SK-N-MC (cell line): ENCODE measurements around the gene AP3B1.

Experiments used
- DNase-seq: peaks from one replicate; pipeline ENCODE4 v3.0.0-alpha.2; 2011; ENCODE audit warnings: low read depth, low spot score
- H3K27ac ChIP-seq: fragments of 200-600 bp; sonication (generic); 2 replicates; pipeline ENCODE4 v1.5.1; 2016; ENCODE audit warnings: mixed run types
- H3K36me3 ChIP-seq: fragments of 200-600 bp; sonication (generic); 2 replicates; pipeline ENCODE4 v1.6.1; 2017; ENCODE audit warnings: antibody characterized with exemption, low read length, mixed read lengths; ENCODE audit not compliant: insufficient read depth
- H3K4me3 ChIP-seq: fragments of 200-600 bp; sonication (generic); 2 replicates; pipeline ENCODE4 v1.5.1; 2016
- H3K9ac ChIP-seq: fragments of 200-600 bp; sonication (generic); 2 replicates; pipeline ENCODE4 v1.8.0; 2017; ENCODE audit warnings: mixed run types, mixed read lengths; ENCODE audit not compliant: insufficient read length
- H3K9me3 ChIP-seq: fragments of 200-600 bp; sonication (generic); 2 replicates; pipeline ENCODE4 v1.6.1; 2017; ENCODE audit warnings: low read depth, mild to moderate bottlenecking, antibody characterized with exemption, low read length, moderate library complexity, mixed read lengths
- EZH2 ChIP-seq: fragments of 200-600 bp; sonication (generic); IDR thresholded peaks from one replicate; pipeline ENCODE4 v1.6.1; 2017; ENCODE audit warnings: antibody characterized with exemption
- FOXP2 ChIP-seq: optimal IDR thresholded peaks from 2 replicates; pipeline ENCODE3; 2011; ENCODE audit warnings: mild to moderate bottlenecking, moderate library complexity; ENCODE audit not compliant: insufficient read depth; ENCODE audit errors: extremely low read length, control extremely low read depth
- POLR2AphosphoS5 ChIP-seq: IDR thresholded peaks from 2 replicates; pipeline ENCODE4 v1.6.1; 2012; ENCODE audit warnings: mild to moderate bottlenecking, low read depth, low read length, borderline replicate concordance

The AP3B1 gene

GRCh38 chr5:78295035-78295961 lies 800 bp upstream of the AP3B1 start:
- Histone ChIP-seq H3K36me3 (no peaks in the 10 kb centered on the region), H3K9ac (peak overlapping the region; percentile 48), H3K27ac (no peak overlapping the region), H3K4me3 (peak overlapping the region; percentile 99), H3K9me3 (no peaks in the 10 kb centered on the region)
- TF ChIP-seq FOXP2, result no peak
- TF ChIP-seq EZH2, result no peak
- TF ChIP-seq POLR2AphosphoS5, result no peak
- DNase-seq, result no peak

GRCh38 chr5:78293851-78294247 lies 649 bp downstream of the AP3B1 start:
- H3K9ac ChIP-seq, result peak overlapping the region; percentile 96
- H3K27ac ChIP-seq, result no peak overlapping the region
- H3K9me3 ChIP-seq, result no peaks in the 10 kb centered on the region
- H3K4me3 ChIP-seq, result peak overlapping the region; percentile 99
- no peaks in the 10 kb centered on the region for H3K36me3 ChIP-seq
- no peak for TF ChIP-seq POLR2AphosphoS5
- TF ChIP-seq FOXP2, result no peak
- TF ChIP-seq EZH2, result no peak
- no peak for DNase-seq

- Histone ChIP-seq H3K9ac (no peak overlapping the region), H3K9me3 (no peaks in the 10 kb centered on the region), H3K4me3 (no peak overlapping the region), H3K36me3 (no peaks in the 10 kb centered on the region), H3K27ac (no peak overlapping the region)
- no peak for DNase-seq
- TF ChIP-seq FOXP2 (no peak), POLR2AphosphoS5 (no peak), EZH2 (no peak)
Observed at GRCh38 chr5:78291687-78292086, 2.8 kb downstream of the AP3B1 start.

- DNase-seq, result no peak
- Histone ChIP-seq H3K27ac (no peak overlapping the region), H3K4me3 (no peak overlapping the region)
Observed at GRCh38 chr5:78289911-78290310, 4.6 kb downstream of the AP3B1 start.

GRCh38 chr5:78288246-78288645 lies 6.3 kb downstream of the AP3B1 start:
- Histone ChIP-seq H3K4me3 (no peak overlapping the region), H3K9ac (no peak overlapping the region), H3K27ac (no peak overlapping the region), H3K9me3 (no peaks in the 10 kb centered on the region), H3K36me3 (no peaks in the 10 kb centered on the region)
- no peak for TF ChIP-seq POLR2AphosphoS5
- no peak for TF ChIP-seq EZH2
- no peak for TF ChIP-seq FOXP2
- no peak for DNase-seq

More at GRCh38 chr5:78289911-78290310, 4.6 kb downstream of the AP3B1 start:
- Histone ChIP-seq H3K9ac (no peak overlapping the region), H3K9me3 (no peaks in the 10 kb centered on the region), H3K36me3 (no peaks in the 10 kb centered on the region)
- TF ChIP-seq POLR2AphosphoS5, result no peak
- TF ChIP-seq FOXP2, result no peak
- TF ChIP-seq EZH2, result no peak

- H3K9me3 ChIP-seq, result no peaks in the 10 kb centered on the region
- DNase-seq, result no peak
- no peak overlapping the region for H3K9ac ChIP-seq
- H3K27ac ChIP-seq, result no peak overlapping the region
- H3K4me3 ChIP-seq, result no peak overlapping the region
- no peak for TF ChIP-seq POLR2AphosphoS5
- no peaks in the 10 kb centered on the region for H3K36me3 ChIP-seq
Observed at GRCh38 chr5:78287833-78288232, 6.7 kb downstream of the AP3B1 start.

GRCh38 chr5:78287169-78287568 lies 7.3 kb downstream of the AP3B1 start:
- Histone ChIP-seq H3K4me3 (no peak overlapping the region), H3K9me3 (no peaks in the 10 kb centered on the region), H3K9ac (no peak overlapping the region), H3K36me3 (no peaks in the 10 kb centered on the region), H3K27ac (no peak overlapping the region)
- DNase-seq, result no peak
- TF ChIP-seq POLR2AphosphoS5 (no peak), EZH2 (no peak)

GRCh38 chr5:78286290-78286689 lies 8.2 kb downstream of the AP3B1 start:
- H3K36me3 ChIP-seq, result no peaks in the 10 kb centered on the region
- no peak for TF ChIP-seq FOXP2
- TF ChIP-seq EZH2, result no peak
- TF ChIP-seq POLR2AphosphoS5, result no peak
- H3K4me3 ChIP-seq, result no peak overlapping the region
- no peaks in the 10 kb centered on the region for H3K9me3 ChIP-seq
- no peak overlapping the region for H3K27ac ChIP-seq
- DNase-seq, result no peak
- H3K9ac ChIP-seq, result no peak overlapping the region

GRCh38 chr5:78283802-78284201 lies 10.7 kb downstream of the AP3B1 start:
- no peak for DNase-seq
- no peaks in the 10 kb centered on the region for H3K9me3 ChIP-seq
- no peak overlapping the region for H3K4me3 ChIP-seq
- H3K9ac ChIP-seq, result no peak overlapping the region
- no peak overlapping the region for H3K27ac ChIP-seq
- no peak for TF ChIP-seq EZH2
- no peak for TF ChIP-seq FOXP2
- no peak for TF ChIP-seq POLR2AphosphoS5
- no peaks in the 10 kb centered on the region for H3K36me3 ChIP-seq

GRCh38 chr5:78283105-78283504 lies 11.4 kb downstream of the AP3B1 start:
- H3K9me3 ChIP-seq, result no peaks in the 10 kb centered on the region
- H3K9ac ChIP-seq, result no peak overlapping the region
- no peak overlapping the region for H3K27ac ChIP-seq
- no peak for DNase-seq
- no peak for TF ChIP-seq POLR2AphosphoS5
- no peak for TF ChIP-seq EZH2
- no peak for TF ChIP-seq FOXP2
- no peak overlapping the region for H3K4me3 ChIP-seq
- no peaks in the 10 kb centered on the region for H3K36me3 ChIP-seq
